HK-2 (cell line): Measurements from ENCODE around the gene XYLT1.

ENCODE experiments used
- DNase-seq: peaks from one replicate; pipeline ENCODE4 v3.0.0-alpha.2; 2018; ENCODE audit not compliant: unreplicated experiment

The XYLT1 gene

DNA sequence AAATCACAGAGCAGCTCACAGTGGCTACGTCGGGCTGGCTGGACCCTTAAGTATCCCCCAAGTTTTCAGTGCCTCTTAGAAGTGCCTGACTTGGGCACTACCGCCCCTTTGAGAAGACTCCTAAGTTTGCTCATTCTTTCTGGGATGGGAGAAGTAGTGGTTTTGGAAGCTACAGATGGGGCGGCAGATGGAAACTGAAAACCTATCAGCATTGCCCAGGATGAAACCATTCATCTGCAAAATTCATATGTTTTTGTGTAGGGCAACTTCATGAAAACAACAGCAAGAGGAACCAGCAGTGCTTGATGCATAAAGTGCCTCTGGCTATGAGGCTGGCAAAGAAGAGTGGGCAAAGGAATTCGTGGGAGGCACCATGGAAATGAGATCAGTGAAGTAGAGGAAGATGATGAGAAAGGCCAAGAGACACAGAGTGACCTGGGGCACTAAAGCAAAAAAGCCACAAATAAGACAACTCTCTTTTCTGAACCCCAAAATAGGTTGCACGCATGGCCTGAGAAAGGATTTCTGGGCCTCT is 277.1 kb downstream of the XYLT1 start:
- DNase-seq: no peak

DNA sequence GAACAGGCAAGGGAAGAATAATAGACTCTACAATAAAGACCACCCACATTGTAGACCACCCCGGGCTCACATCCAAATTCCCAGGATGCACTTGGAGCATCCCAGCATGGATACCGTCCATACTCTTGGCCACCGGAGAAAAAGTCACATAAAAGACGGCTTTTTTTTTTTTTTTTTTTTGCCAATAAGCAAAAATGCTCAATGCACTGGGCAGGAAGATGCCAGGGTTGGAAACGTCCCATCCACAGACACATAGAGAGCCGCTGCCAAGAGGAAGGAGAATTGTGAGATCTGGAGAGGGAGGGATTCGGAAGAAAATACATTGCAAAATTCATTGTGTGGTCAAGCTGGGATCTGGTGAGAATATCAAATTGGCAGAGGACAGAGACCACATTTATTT is 286.7 kb downstream of the XYLT1 start:
- no peak for DNase-seq

DNA sequence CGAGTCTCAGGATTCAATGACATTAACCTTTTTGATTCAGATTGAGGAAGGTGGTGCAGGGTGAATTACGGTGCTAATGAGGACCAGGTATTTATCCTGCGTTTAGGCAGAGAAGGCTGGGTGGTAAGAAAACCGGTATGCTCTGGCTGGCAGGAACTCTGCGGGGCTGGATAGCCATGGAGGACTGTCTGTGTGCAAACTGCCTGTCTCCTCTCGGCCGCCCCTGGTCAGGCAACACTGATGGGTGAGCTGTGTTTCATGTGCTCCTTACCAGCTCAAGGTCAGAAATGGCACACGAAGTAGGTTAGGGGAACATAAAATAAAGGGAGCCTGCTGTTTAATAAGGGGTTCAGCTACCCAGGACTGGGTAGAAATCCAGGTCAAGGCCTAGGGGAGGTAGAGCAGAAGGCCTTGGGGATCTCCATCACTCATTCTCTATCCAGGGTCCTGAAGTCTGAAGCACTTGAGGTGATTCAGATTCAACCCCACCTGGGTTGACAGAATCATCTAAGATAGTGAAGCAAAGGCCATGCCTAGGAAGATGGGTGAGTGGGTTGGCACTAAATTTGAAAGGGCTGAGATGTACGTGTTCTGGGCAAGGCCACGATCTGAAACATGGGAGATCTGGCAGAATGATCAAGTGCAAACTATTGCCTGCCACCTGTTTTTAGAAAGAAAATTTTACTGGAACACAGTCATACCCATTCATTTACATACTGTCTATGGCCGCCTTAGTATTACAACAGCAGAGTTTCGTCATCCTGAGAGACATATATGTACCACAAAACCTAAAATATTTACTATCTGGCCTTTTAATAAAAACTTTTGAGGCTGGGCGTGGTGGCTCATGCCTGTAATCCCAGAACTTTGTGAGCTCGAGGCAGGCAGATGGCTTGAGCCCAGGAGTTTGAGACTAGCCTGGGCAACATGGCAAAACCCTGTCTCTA is 292.5 kb downstream of the XYLT1 start:
- DNase-seq: no peak

DNA sequence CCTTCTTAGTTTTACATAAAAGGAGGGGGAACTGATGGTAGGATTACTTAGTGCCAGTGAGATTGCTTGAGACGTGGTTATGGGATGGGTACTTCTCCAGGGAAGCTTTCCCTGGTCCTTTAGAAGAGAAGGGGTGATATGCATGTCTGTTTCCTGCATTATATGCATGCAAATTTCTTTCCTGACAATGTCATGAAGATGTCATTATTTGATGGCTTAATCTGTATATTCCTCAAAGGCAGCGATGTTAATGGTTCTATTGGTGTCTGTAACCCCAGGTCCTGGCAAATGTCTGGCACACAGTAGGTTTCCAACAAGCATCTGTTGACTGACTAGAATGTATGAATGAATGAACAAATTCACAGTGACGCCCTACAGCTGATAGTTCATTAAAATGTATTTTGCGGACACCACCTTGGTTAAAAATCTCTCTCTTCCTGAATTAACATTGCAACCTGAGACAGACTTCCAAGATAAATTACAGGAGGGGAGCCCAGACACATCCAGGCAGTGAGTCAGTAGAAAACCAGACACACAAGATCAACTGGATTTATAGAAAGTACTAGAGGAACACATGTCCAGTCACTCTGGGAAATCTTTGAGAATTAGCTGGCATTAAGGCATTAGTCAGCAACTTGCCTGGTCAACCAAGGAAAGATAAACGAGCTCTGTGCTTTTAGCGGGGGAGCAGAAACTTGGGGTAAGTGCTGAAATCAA is 293.4 kb downstream of the XYLT1 start:
- DNase-seq: no peak

DNA sequence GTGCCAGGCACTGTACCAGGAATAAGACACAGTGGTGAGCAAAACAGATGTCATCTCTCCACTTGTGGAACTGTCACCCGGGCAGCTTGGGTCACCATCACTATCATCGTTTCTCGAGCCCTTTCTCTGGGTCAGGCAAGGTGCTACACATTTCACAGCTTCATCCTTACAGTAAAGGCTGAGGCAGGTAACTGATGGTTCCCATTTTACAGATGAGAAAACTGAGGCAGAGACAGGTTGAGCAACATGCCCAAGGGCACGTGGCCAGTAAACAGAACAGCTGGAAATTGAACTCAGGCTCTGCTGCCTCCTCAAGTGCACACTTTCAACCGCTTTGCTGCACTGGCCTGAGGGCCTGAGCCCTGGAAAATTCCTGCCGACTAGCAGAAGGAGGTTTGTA is 294.6 kb downstream of the XYLT1 start:
- DNase-seq: no peak

DNA sequence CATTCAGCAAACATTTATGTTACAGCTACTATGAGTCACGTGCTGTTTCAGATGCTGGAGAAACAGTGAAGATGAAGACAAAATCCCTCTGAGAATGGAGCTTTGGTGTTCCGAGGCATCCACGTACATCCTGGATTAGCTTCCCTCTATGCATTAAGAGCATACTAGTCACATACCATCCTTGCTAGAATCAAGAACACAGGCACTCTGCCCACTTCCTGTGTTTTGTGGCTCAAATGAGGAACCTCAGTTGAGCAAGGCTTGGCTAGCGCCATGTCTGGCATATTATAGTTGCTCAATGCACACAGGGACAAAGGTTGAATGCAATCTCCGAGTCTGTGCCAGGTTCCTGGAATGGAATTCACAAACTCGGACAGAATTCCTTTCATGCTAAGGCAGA is 297.5 kb downstream of the XYLT1 start:
- DNase-seq: no peak

DNA sequence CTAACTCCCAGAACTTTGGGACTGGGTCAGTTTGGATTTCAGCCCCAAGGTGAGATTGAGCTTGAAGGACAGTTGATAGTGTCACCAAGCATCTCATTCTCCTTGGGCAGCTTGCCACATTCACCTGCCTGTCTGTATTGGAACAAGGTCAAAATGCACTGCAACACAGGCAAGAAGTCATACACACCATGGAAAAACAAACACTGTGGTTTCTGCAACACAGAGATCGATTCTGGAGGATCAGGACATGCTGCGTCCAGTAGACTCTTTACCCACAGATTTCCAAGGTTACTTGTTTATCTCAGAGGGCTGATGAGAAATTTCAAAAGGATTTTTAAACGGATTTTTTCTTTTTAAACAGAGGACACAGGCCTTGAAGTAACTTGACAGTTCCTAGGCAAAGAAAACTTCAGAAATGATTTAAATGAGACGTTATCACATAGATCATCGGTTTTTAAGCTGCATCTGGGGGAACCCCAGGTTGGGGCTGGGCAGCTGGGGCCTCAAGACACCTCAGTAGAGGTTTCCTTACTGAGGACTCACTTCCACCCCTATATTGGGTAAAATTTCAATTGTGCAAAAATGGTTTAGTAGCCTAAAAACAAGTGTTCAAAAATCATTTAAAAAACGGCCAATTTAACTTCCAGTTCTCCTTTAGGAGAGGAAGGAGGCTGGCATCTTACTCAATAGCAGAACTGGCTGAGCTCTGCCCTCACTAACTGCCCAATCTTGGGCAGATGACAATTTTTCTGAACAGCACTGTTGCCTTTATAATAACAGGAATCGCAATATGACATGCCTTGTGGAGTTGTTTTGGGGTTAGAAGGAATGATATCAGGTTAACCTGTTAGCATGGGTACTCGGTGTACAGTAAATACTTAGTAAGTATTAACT is 299.3 kb downstream of the XYLT1 start:
- DNase-seq: no peak

DNA sequence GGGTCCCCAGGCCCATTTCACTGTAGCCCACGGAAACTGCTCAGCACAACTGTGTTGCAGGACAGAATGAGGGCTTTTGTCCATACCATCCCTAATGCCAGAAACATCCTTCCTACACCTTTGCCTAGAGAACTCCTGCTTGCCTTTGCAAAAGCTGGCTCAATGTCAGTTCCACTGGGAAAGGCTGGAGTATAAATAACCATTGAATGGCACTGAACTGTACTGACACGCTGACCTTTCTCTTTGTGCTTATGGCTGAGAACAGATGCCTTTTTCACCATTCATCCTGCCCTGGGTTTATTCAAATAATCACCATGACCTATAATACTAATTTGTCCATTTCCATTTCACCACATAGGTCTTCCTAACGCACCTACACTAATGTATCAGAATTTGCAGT is 300.3 kb downstream of the XYLT1 start:
- no peak for DNase-seq

DNA sequence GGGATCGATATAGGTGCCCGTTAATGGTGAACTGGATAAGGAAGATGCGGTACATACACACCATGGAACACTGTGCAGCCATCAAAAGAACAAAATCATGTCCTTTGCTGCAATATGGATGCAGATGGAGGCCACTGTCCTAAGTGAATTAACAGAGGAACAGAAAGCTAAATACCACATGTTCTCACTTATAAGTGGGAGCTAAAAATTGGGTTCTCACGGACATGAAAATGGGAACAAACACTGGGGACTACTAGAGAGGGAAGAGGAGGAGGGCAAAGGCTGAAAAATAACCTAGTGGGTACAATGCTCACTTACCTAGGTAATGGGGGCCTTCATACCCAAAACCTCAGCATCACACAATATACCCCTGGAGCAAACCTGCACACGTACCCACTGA is 302.6 kb downstream of the XYLT1 start:
- DNase-seq: no peak

DNA sequence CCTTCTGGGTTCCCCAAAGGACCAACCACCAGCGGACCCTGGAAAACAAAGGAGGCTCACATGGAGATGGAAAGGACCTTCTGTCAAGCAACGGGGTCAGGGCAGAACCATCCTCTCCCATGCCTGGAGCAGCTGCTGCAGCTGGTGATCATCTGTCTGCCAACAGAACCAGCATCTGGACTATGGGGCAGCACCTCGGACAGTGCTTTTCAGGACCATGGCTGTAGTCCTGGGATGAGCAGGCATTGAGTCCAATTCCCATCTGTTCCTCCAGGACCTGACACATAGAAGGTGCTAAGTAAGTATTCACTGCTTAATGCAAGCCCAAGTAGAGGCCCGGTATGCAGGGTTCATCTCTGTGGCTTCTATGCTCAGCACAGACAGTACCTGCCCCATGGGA is 304.7 kb downstream of the XYLT1 start:
- no peak for DNase-seq

DNA sequence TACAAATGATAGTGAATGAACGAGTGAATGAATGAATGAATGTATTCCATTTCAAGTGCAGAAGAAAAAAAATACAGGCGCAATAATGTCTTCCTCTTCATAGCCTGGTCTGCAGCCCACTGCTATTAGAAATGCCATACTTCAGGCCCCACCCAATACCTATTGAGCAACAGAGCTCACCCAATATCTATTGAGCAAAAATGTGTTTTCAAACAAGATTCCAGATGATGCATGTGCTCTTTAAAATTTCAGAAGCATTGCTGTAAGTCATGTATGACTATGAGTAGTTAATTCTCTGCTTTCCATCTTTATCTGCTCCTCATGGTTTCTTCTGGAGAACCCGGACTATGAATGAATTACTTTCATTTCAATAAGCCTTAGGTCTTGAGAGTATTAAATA is 308.2 kb downstream of the XYLT1 start:
- no peak for DNase-seq

DNA sequence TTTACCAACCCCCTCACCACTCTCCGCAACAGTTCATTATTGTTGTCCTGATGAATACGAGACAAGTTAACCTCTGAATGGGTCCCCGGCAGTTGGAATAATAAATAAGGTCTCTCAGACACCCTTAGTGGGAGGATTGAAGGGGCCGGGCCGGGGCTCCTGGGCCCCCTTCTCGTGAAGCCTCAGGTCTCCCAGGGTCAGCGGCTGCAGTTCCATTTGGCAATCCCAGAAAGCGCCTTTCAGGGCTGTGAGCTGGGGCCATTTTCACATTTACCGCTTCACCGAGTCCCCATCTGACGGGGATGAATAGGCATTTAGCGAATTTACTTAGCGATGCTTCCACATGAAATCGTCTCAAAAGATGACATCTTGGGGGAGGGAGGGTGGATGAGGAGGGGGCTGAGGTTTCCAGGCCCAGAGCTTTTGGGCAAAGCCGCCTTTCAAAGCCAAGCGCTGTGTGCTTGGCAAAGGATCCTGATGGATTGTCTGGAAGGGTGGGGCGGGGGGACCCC is 309.8 kb downstream of the XYLT1 start:
- no peak for DNase-seq

DNA sequence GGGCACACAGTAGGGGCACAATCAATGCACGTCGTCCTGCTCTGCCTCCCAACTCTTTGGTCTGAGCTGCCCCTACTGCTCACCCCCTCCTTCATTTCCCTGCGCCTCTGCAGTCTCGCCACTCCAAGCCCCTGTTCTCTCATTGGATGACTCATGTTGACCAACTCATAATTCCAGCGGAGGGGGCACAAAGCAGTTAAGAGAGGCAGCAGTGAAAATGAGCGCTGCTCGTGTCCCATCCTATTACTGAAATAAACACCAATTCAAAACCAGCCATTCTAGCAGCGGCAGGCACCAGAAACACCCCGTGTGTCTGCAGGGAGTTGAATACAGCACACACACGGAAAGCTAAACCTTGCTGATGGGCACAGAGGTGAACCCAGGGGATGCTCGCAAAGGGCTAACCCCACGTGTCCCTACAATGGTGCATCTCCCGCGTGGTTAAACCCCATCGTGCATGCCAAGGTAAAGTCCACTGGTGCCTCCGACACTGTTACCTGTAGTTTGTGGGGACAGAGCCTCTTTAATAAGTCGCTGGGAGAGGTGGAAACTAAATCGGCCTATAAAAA is 310.4 kb downstream of the XYLT1 start:
- no peak for DNase-seq

DNA sequence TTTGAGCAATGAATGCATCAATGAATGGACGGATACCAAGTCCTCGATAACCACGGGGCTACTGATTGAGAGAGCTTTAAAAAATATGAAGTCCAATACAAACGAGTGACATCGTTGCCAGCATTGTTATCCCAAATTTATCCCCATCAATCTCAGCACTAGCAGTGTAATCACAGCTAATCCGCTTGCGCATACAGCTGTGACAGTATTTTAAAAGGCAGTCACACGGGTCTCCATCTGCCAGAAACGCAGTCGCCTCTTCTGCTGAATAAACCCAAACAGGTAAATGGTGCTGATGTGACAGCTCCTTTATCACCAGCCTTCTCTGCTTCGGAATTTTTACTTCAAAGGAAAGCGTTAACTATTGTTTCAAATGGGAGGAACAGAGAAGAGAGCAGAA is 311.1 kb downstream of the XYLT1 start:
- DNase-seq: no peak

DNA sequence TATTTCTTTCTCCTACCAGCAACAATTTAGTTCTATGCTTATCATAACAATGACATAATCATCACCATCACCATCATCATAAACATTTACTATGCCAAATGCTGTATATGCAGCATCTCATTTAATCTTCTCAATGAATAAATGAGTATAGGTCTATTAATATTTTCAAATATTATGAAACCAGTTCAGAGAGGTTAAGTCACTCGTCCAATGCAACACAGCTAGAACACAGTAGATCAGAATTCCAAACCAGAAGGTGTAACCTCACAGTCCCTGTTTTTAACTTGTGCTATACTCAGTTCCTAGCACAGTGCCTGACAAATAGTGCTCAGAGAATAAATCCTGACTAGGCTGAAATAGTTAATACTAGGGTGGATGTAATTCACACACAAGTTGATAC is 314.8 kb downstream of the XYLT1 start:
- no peak for DNase-seq

DNA sequence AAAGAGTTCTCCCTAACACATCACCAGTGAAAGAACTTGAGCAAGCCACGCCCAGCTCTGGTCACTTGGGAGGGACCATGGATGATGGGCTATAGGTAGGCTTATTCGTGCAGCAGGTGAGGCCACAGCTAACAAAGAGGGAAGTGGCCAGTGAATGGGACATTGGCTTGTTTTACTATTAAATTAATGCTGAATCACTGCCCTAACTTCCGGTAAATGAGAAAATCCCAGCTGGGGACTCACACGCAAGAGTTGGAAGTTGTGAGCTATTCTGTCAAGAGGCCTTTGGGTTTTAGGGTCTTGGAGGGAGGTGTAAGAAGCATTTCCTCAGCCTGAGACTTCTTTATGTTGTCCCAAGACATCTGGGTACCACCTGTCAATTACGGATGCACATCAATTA is 315.3 kb downstream of the XYLT1 start:
- DNase-seq: no peak

DNA sequence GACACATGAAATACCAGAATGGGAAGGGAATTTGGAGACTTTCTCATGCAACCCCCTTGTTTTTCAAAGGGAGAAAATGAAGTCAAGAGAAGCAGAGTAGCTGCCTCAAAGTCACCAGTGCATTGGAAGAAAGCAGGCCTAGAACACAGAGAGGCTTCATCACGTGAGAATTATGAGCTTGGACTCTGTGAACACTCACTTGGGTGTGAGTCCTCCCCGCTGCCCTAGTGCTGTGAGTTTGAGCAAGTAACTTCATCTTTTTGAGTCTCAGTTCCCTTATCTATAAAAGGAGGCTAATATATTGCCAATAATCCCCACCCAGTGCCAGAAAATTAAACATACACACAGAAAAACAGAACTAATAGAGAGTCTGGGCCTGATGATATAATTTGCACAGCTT is 315.8 kb downstream of the XYLT1 start:
- no peak for DNase-seq

DNA sequence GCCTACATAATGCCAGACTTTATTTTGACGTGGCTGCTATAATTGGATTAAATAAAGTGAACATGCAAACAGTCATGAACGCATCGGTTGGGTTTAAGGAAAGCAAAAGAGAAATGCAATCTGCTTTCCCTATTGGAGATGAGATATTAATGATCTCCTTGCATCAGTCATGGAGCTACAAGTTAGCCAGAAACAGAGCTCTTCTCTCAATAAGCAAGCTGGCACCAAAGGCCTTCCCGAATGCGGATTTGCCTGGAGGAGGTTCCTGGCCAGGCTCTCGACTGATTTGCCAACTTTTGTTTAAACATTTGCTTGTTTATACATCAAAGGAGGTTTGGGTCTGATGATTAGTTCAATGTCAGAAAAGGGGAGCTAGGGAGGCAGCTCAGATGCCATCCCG is 318.4 kb downstream of the XYLT1 start:
- no peak for DNase-seq

DNA sequence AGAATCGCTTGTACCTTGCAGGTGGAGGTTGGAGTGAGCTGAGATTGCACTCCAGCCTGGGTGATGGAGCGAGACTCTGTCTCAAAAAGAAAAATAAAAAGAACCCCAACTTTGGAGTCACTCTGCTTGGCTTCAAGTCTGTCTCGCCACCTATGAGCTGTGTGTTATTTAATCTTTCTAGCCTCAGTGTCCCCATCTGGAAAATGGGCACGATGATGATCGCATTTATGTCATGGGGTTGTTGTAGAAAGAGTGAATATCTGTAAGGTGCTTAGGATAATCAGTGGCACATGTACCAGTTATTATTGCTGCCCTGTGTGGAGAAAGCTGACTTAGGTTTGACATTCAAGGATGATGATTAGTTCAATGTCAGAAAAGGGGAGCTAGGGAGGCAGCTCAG is 319.4 kb downstream of the XYLT1 start:
- DNase-seq: no peak

DNA sequence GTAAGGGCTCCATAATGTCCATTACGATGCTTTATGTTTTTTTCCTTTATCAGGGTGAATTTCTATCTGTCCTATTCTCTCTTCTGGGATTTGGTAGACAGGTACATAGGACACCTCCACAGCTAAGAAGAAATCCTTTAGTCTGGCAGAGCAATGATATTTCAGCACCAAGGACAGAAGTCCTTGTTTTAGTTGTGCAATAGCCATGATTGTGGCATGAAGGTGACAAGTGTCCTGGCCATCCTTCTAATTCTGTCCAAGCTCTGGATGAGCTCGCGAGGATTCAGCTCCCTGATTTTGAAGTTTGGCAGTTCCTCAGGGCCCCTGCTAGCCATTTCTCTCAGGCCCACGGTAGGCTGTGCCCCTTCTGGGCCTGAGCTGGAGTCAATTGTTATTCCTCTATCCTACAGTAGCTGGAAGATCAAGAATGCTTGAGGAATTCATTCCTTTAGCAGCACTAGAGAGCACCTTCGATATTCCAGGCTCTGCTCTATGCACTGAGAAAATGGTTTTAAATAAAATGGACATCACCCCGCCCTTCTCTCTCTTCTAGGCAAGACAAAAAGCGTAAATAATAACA is 320.8 kb downstream of the XYLT1 start:
- no peak for DNase-seq

DNA sequence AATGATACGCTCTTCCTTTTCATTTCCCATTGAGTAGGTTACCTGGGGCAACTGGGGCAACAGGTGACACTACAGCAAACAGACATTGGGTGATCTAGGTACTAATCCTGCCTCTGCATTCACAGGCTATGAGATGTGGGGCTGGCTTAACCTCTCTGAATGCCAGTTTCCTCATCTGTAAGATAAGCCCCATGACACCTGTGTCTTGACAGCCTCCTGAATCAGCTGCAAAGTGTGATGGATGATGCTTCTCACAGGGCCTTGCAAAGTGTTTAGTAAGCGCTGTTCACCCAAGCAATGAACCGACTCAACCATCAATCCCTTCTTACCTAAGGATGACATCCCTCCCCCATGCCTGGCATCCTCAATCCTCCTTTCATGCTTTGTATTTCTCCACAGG is 322.8 kb downstream of the XYLT1 start:
- no peak for DNase-seq
